Activated CD4-positive, alpha-beta T cell treated with anti-CD3 and anti-CD28 coated beads, Interleukin-2, Interleukin-4, amounts not matched to agents 100 ng/mL and 50 ng/mL, durations not matched to agents 16 hours and 8 hours (primary cell): ENCODE results near the gene PRKCE.

ENCODE experiments used
- DNase-seq: peaks from one replicate; pipeline ENCODE4 v3.0.0-alpha.2; 2020; ENCODE audit warnings: low spot score

The PRKCE gene

DNA sequence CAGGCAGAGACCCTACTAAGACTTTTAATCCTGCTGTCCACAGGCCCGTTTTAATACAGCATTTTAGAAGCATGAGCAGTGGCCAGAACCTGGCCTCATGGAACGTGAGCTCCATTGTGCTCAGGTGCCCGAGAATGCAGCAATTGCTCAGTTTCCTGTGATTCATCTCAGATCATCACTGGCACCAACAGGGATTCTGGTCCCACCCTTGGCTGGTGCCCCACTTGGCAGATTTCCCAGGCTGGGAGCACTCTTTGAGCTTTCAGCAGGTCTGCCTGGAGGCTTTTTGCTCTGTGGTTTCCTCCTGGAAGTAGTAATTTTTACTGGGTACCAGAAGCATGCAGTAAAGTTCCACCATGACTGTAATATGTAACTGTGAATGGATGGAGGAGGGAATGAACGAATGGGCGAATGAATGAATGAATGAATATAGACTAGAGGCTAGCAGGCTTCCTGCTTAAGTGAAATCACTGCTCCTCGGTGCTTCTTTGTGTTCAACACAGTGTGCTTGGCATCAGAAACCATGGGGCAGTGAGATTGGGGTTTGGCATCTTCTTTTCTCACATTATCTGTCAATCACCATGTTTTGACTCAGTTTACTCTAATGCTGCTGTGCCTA, 312.9 kb downstream of the PRKCE start:
- DNase-seq, result no peak

DNA sequence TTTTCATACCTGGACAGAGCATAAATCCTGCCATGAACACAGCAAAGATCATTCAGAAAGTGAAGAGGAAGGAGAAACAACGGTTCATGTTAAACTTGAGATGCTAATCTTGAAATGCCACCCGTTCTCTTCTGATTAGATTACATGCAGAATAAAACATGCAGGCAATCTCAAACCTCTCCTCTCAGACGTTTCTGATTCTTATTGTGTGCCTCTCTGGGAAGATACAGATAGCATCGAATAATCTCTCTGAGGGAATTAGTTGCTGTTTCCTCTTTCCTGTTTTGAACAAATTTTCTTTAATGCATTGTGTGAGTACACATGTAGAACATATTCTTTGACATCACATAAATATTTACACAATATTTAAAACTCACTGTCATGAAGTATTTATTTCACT, 313.4 kb downstream of the PRKCE start:
- no peak for DNase-seq

DNA sequence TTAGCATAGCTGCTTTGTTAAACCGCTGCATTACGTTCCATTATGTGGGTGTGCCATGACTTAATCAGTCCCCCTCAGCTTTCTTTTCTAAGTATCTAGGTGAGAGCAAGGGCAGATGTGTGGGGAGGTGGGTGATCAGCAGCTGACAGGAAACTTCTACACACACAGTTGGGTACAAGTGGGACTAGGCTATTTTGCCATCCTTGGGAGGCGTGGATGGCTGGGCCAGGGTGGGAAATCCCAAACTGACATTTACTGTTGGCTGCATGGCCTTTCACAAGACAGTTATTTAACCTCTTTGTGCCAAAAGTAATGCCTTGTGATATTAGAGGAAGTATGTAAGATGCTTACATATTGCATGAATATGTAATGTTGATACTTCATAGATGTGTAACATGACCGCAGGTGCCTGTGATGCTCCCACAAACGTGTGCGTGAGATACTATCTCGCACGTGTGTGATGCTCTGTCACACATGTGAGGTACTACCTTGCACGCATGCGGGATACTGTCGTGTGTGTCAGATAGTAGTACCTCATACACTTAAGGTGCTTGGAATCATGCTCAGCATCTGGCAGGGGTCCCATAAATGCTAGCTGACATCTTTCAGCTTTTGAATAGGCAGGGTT, 314.5 kb downstream of the PRKCE start:
- no peak for DNase-seq

DNA sequence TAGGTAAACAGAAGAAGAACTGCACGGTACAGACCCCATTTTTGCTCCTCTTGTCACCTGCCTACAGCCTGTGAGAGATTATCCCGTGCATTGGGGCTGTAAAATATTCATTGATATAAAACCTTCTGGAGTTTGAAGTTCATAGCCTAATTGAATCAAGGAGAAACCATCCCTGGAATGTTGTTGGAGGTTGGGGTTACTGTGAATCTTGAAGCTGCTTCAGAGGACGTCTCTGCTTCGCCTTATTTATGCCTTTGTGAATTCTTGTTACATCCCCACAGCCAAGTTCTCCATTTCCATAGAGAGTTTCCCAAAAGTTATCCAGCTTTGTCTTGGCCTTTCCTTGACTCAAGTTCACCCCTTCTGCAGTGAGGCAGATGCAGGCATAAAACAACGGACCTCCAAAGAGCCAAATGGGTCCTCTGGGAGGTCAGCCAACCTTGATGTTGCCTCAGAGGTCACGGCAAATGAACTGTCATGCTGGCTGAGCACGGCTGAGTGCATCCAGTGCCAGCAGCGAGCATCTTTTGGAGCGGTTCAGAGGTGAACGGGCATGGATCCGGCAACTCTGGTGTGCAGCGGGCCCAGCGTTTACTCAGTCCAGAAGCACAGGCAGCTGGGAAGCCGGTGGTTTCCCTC, 317.6 kb downstream of the PRKCE start:
- DNase-seq, result no peak

DNA sequence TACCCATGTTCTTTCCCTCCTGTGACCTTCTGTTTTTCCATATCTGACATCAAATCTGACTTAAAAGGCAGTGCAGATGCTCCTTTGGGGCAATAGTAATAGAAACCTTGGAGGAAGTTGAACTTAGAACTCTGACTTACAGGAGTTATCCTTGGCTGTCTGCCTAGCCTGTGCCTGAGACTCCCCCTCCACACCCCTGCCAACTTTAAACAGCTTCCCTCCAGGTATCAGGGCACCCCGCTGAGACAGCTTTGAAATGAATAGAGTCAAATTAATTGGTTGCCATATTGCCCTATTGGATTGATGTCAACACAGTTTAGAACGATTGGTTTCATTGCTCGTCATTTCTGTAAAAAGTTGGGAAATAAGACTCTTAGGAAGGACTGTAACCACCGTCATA, 322.0 kb downstream of the PRKCE start:
- no peak for DNase-seq

DNA sequence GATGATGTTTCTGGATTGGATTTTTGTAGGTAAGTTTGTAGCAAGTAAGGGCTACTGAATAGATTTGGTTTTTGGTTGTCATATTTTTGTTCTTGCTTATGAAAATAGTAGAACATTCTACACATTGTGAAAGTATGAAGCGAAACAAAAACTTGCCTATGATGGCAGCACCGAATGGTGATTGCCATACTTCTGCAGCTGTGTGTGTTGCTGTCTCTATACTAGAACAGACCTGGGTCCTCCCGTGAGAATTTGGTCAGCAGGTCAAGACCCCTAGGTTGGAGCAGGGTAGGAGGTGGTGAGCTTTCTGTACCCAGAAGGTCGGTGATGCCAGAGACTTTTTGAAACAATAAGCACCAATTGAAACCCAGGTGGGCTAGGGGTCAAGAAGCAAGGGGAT, 322.6 kb downstream of the PRKCE start:
- DNase-seq, result no peak

DNA sequence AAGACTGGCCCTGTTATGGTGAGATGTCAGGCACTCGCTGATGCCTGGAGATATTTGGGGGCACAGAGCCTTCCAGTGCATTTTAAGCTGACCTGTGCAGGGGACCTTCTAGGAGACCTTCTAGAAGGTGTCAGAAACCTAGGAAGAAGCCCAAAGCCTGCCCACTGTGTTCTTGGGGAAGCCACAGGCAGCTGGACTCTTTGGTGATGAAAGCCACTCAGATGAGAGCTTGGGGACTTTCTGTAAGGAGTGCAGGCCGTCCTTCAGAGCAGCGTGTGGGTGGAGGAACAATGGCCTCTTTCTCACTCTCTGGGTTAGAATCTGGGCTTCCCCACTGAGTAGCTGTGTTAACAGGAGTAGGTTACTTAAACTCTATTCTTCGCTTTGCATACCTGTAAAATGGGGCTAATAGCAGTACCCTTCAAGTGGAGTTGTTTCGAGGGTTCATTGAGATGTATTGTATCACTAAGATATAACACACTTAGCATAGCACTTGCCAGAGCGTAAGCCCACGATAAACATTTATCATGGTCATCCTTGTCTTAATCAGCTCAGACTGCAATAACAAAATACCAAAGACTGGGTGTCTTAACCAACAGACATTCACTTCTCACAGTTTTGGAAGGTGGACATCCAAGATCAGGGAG, 323.4 kb downstream of the PRKCE start:
- DNase-seq, result no peak

DNA sequence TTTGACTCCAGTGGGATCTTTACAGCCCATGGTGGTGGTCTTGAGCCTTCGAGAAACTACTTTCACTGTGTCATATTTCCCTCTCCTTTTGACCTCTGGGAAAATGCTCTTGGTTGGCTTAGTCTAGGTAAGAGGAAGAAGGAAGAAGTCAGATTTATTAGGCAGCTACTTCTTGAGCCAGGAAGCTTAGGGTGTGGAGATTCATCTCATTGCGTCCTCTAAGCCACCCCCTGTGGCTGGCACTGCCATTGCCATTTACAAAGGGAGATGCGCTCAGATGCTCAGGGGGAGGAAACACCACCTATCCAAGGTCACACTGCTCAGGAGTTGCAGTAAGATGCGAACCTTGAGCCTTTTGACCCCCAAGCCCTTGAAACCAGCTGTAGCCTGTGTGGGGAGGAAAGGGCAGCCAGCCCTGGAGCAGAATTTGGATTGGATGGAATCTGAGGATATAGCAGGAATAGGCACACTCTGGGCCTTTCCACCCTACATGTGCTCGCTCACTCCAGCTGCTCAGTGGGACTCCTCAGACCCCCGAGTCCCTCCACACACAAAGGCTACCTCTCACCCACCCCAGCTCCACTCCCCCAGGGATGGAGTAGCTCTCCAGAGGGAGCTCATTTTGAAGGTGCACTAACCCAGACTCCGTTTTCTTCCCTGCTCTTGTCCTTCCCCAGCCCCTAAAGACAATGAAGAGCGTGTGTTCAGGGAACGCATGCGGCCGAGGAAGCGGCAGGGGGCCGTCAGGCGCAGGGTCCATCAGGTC, 324.5 kb downstream of the PRKCE start:
- no peak for DNase-seq

DNA sequence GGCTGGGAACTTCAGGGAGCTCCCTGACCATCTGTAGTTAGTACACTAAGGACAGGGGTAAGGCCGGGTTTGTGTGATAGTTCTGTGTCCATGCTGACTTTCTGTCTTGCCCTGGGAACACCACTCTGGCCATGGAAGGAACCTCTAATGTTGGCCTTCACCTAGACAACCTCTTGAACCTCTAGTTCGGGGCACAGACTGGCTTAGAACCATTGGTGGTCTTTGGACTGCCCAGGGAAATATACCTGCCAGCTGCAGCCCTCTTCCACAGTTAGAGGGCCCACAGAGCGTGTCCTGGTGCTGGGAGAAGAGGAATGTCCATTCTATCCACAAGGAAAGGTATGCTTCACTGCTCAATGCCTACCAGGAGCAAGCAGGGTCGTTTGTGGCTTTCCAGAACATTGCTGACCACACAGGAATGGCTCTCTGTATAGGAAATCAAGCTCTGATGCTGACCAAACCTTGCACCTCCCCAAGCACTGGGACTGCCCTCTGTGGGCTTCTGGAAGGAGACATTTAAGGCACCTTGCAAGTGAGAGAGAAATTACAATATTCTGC, 326.9 kb downstream of the PRKCE start:
- DNase-seq, result no peak

DNA sequence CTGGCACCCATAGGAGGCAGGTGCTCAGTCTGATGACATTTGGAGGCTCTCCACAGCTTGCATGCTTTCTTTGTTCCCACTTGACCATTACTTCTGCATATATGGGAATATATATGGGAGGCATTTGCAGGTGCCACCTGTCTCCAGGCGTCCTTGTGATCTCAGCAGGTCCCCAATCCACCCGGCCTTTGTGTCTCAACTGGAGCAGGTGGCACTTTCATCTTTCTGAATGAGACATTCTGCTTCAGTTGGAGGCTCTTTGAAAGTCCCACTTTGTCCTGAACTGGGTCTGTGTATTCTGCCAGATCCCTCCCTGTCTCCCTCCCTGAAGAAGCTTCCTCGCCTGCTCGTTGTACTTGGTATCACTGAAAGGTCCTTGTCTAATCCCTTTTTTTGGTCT, 327.6 kb downstream of the PRKCE start:
- DNase-seq, result no peak

DNA sequence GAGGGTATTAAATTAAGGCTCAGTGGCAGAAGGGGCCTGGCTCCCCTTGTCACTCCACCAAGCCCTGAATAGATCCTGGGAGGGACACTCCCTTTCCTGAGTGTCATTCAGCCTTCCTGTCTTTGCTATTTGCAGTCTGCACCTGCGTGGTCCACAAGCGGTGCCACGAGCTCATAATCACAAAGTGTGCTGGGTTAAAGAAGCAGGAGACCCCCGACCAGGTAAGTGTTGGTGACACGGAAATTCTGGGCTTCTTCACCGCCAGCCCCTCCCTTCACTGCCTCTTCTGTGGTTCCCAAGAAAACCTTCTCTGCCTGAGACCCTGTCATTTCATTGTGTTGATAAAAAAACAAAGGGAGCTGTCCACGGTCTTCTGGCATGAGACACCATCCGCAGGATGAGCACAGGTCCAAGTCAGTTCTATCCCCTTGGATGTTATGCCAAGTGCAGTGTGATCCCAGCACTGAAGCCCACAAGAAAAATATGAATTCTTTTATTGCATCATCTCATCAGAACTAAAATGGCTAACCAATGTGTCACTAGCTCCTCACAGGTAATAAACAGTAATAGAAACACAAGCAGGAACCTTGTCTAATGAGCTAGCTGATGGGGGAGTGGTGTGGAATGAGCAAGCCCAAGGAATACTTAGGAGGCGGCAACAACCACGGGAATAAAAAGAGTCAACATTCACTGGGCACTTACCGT, 328.8 kb downstream of the PRKCE start:
- DNase-seq, result no peak

DNA sequence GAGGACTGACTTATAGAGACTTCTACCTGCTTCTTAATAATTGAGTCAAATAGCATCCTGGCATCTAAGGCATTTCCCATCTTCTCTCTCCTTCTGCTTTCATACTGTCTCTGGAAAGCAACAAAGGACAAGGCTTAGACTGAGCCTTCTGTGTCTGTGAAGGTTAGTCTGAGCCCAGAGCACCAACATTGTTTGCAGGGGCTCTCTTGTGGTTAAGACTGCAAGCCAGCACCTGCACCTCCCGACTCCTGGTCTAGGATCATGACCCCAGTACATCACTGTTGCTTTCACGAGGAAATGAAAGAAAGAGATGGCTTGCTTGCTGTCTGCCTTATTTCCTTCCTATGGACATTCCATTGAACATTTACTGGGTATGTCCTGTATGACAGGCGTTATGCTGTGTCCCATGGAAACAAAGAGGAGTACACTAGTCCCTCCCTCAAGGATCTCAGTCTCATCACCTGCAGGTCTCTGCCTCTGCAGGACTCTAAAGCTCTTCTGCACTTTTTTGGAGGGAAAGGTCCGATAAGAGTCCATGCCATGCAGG, 330.0 kb downstream of the PRKCE start:
- no peak for DNase-seq

DNA sequence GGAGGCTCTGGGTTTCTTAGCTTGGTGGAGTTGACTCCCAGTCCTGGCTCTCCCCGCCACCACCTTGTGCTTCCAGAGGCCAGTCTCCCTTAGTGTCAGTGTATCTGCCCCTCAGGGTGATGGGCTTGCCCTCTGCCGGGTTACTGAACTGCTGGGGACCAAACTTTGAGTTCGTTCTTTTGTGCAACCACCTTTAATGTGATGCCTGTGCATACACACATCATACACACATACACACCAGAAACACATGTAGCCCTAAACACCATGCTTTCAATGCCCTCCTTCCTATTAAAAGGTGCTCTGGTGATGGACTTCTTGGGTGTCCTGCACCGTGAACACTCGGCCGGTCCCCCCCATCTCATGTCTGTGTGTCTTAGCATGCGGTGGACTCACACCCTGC, 330.6 kb downstream of the PRKCE start:
- no peak for DNase-seq

DNA sequence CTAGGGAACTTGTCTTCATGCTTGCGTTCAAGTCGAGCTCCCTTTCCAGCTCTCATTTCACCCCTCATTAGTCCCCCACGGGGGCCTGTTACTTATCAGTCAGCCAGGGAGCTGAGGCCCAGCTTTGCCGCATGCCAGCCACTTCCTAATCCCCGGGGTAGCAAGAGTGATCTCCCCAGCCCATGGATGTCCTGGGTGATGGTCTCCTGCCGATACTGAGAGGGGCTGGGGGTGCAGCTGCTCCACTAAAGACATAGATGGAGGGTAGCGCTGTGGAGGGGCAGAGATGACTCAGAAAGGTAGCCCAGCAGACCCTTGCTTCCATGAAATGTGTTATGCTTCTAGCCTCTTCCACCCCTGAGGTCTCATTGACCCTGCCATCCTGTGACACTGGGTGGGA, 331.7 kb downstream of the PRKCE start:
- DNase-seq, result no peak

DNA sequence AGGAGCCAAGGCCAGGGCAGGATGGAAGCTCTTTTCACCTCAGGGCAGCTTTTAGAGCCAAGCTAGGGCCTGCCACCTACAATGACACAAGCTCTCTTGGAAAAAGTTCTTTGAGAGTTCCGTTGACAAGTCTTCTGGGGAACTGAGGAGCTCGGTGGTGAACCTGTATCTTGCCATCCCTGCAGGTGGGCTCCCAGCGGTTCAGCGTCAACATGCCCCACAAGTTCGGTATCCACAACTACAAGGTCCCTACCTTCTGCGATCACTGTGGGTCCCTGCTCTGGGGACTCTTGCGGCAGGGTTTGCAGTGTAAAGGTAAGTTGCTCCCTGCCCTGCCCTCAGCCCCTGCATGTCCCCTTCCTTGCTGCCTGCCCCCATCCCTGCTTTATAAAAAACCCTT, 332.9 kb downstream of the PRKCE start:
- no peak for DNase-seq

DNA sequence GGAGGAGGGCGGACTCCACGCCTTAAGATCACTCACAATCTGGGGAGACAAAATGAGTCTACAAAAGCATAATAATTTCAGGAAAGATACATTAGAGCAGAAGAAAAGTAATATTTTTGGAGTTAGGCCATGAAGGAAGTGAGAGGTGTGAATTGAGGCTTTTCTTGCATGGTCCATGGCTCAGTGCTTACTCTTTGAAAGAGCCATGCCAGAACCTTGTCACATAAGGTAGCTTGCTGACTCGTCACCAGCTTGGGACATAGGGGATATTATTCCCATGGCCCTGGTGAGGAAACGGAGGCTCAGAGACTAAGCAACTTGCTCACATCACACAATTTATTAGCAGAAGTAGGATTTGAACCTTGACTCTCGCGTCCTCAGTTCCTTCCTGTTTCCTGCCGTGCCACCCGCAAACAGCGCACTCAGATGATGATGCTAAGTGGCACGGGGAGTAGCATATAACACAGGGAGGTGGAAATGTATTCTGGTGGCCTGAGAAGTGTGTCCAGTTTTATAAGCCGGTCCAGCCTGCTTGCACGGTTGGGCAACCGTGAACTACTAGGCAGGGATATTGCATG, 333.5 kb downstream of the PRKCE start:
- no peak for DNase-seq

DNA sequence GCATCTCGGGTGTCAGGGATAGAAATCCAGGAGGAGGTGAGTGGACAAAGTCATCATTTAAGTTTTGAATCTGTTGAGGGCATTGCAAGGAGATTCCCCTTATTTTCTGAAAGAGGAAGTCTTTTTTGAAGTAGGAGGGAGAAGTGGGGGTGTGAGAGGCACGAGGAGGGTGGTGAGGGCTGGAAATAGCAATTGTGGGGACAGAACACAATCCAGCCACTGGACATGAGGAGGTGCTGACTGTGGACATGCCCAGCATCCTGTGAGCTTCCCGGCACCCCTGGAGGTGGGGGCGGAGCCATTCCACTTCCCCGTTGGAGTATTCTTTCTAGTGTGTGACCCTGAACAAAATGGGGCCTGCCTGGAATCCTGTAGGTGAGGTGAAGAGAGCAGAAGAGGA, 335.0 kb downstream of the PRKCE start:
- DNase-seq, result no peak

DNA sequence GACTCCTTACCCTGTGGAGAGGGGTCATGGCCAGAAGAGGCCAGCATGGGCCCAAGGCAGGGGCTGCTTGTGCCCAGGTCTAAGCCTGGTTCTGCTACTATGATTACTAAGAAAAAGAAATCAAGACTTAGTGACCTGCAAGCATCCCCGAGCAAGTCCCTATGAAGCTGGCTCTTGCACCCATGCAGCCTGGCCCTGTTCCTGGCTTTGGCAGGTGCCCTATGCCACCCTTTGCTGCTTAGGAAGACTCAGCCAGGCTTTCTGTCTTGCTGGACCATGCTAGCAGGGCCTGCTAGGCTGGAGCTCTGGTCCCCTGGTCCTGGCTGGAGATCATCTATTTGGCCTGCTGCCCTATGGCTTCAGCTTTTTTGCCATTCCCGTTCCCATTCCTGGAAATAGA, 336.4 kb downstream of the PRKCE start:
- DNase-seq, result no peak

DNA sequence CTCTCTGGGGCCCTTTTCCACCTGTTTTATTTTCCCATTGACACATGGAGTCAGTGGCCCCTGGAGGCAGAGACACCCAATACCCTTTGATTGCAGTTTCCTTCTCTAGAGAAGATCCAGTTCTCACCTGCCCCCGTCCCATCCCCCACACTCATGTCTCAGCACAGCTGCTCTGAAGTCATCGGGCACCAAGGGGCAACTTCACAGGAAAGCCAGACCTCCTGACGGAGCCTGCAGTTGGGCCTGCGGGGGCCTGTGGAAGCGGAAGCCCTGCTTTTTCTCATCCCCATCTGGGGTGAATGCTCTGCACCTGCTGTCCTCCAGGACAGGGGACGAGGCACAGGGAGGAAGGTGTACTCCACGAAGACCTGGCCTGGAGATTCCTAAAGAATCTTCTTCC, 337.4 kb downstream of the PRKCE start:
- DNase-seq, result no peak

DNA sequence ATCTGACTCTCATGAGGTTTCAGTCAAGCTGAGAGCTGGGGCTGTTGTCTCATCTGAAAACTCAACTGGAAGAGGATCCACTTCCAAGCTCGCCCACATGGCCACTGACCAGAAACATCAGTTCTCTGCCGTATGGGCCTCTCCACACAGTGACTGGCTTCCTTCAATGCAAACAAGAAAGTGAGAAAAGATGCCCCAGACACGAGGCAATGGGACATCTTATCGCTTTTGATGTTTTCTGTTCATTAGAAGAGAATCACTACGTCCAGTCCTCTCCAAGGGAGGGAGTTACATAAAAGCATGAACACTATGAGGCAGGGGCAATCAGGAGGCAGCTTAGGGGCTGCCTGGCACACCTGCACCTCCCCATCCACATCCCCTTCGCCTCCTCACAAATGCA, 338.7 kb downstream of the PRKCE start:
- no peak for DNase-seq
